ENCODE results near the gene CCDC137. TPM values are rescaled to one million over a fixed set of nuclear protein-coding genes. Genes with fewer than 3 reads are reported as not detected.

Gene CCDC137
- total RNA-seq, 2 donors from 2014 or later: 35.8 to 44.2 TPM

DNA sequence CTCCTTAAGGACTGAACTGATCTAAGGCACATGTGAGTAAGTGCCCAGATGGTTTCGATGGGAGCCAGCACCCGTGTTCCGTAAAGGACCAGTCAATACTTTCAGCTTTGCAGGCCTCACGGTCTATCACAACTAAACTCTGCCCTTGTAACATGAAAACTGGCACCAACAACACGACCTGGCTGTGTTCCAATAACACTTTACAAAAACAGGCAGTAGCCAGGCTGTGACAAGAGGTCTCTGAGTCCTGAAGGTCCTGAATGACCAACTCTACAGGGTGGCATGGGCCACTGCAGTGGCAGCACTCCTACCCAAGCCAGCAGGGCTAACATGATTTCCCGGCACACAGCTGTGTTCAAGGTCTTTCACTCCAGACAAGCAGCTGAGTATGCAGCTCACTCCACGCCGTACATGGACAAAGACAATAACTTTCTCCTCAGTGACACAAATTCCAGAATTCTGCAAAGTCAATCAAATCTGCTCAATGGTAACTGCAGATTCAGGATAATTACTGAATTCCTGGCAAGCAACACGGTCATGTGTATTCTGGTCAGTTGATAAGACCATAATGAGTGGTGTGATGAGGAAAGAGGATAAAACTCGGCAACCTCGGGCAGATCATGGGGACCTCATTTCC, 44.9 kb upstream of the CCDC137 start:
- Histone ChIP-seq H3K36me3 (ENCODE audit: control insufficient read depth, insufficient read depth, low read length) (peaks cover 80% of the 10 kb centered on the region), H3K27me3 (ENCODE audit: control insufficient read depth, insufficient read depth, low read length, poor library complexity, severe bottlenecking) (no peaks in the 10 kb centered on the region), H3K27ac (ENCODE audit: low read depth, low read length) (no peak overlapping the region), H3K4me1 (ENCODE audit: control insufficient read depth, insufficient read depth, low read length) (no peaks in the 10 kb centered on the region), H3K4me3 (ENCODE audit: low read length) (no peak overlapping the region), H3K9me3 (ENCODE audit: control insufficient read depth, low read length) (peaks cover 16% of the 10 kb centered on the region), H3K9ac (ENCODE audit: extremely low read depth, low read length, poor library complexity, severe bottlenecking) (no peak overlapping the region)
- no peak for DNase-seq
- H3K4me3 Mint-ChIP-seq: no peak overlapping the region
- no peaks in the 10 kb centered on the region for H3K27me3 Mint-ChIP-seq (ENCODE audit: insufficient read depth)
- 96 to 98% methylated on average over 10 to 11 of the region's 11 CpGs for WGBS, 2 experiments (ENCODE audit: insufficient coverage in 1 of 2, insufficient read length in 1 of 2)
- no peak overlapping the region for H3K27ac Mint-ChIP-seq
- peaks cover 86% of the 10 kb centered on the region for H3K36me3 Mint-ChIP-seq (ENCODE audit: low read depth)
- no peaks in the 10 kb centered on the region for H3K4me1 Mint-ChIP-seq
- TF ChIP-seq, protein P1, sequence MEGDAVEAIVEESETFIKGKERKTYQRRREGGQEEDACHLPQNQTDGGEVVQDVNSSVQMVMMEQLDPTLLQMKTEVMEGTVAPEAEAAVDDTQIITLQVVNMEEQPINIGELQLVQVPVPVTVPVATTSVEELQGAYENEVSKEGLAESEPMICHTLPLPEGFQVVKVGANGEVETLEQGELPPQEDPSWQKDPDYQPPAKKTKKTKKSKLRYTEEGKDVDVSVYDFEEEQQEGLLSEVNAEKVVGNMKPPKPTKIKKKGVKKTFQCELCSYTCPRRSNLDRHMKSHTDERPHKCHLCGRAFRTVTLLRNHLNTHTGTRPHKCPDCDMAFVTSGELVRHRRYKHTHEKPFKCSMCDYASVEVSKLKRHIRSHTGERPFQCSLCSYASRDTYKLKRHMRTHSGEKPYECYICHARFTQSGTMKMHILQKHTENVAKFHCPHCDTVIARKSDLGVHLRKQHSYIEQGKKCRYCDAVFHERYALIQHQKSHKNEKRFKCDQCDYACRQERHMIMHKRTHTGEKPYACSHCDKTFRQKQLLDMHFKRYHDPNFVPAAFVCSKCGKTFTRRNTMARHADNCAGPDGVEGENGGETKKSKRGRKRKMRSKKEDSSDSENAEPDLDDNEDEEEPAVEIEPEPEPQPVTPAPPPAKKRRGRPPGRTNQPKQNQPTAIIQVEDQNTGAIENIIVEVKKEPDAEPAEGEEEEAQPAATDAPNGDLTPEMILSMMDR (conservative IDR thresholded peaks at IDR 0.05): no peak
- peaks cover 20% of the 10 kb centered on the region for H3K9me3 Mint-ChIP-seq

- WGBS, 2 experiments (ENCODE audit: insufficient coverage in 1 of 2, insufficient read length in 1 of 2): 94 to 96% methylated on average over 8 of the region's 8 CpGs
- Histone ChIP-seq H3K36me3 (ENCODE audit: control insufficient read depth, insufficient read depth, low read length) (peaks cover 60% of the 10 kb centered on the region), H3K4me3 (ENCODE audit: low read length) (no peak overlapping the region), H3K4me1 (ENCODE audit: control insufficient read depth, insufficient read depth, low read length) (no peaks in the 10 kb centered on the region), H3K9me3 (ENCODE audit: control insufficient read depth, low read length) (no peaks in the 10 kb centered on the region), H3K9ac (ENCODE audit: extremely low read depth, low read length, poor library complexity, severe bottlenecking) (no peak overlapping the region), H3K27me3 (ENCODE audit: control insufficient read depth, insufficient read depth, low read length, poor library complexity, severe bottlenecking) (no peaks in the 10 kb centered on the region), H3K27ac (ENCODE audit: low read depth, low read length) (no peak overlapping the region)
- no peak overlapping the region for H3K27ac Mint-ChIP-seq
- no peak overlapping the region for H3K4me3 Mint-ChIP-seq
- H3K27me3 Mint-ChIP-seq (ENCODE audit: insufficient read depth): no peaks in the 10 kb centered on the region
- peaks cover 70% of the 10 kb centered on the region for H3K36me3 Mint-ChIP-seq (ENCODE audit: low read depth)
- no peaks in the 10 kb centered on the region for H3K9me3 Mint-ChIP-seq
- TF ChIP-seq, protein P1 (conservative IDR thresholded peaks at IDR 0.05): no peak
- no peaks in the 10 kb centered on the region for H3K4me1 Mint-ChIP-seq
- DNase-seq: no peak
Observed at GRCh38 chr17:81630274-81630673, 36.3 kb upstream of the CCDC137 start.

GRCh38 chr17:81631482-81631881, 35.1 kb upstream of the CCDC137 start:
- Mint-ChIP-seq H3K36me3 (ENCODE audit: low read depth) (peaks cover 60% of the 10 kb centered on the region), H3K9me3 (no peaks in the 10 kb centered on the region), H3K27me3 (ENCODE audit: insufficient read depth) (no peaks in the 10 kb centered on the region), H3K27ac (peak overlapping the region; percentile 81), H3K4me1 (peaks cover 3% of the 10 kb centered on the region), H3K4me3 (no peak overlapping the region)
- no peak overlapping the region for H3K4me3 ChIP-seq (ENCODE audit: low read length)
- peaks cover 51% of the 10 kb centered on the region for H3K36me3 ChIP-seq (ENCODE audit: control insufficient read depth, insufficient read depth, low read length)
- TF ChIP-seq, protein P1 (conservative IDR thresholded peaks at IDR 0.05): no peak
- WGBS, 2 experiments (ENCODE audit: insufficient coverage in 1 of 2, insufficient read length in 1 of 2): 93 to 94% methylated on average over 6 of the region's 7 CpGs
- H3K27ac ChIP-seq (ENCODE audit: low read depth, low read length): no peak overlapping the region
- H3K27me3 ChIP-seq (ENCODE audit: control insufficient read depth, insufficient read depth, low read length, poor library complexity, severe bottlenecking): no peaks in the 10 kb centered on the region
- peak; percentile 48 for DNase-seq
- H3K9ac ChIP-seq (ENCODE audit: extremely low read depth, low read length, poor library complexity, severe bottlenecking): no peak overlapping the region
- H3K9me3 ChIP-seq (ENCODE audit: control insufficient read depth, low read length): no peaks in the 10 kb centered on the region
- H3K4me1 ChIP-seq (ENCODE audit: control insufficient read depth, insufficient read depth, low read length): no peaks in the 10 kb centered on the region

All from endodermal cell (in vitro differentiated cells).